MM.1S (cell line): ENCODE measurements around the gene DYNLT2.

Experiments
- EZH2 ChIP-seq: fragments of 300-600 bp; sonication (generic); optimal IDR thresholded peaks from 2 replicates; pipeline ENCODE3; 2017; ENCODE audit warnings: low read depth, mild to moderate bottlenecking, antibody characterized with exemption, low read length, mixed read lengths
- TF ChIP-seq, protein P1 (sequence below): fragments of 300-600 bp; sonication (generic); IDR thresholded peaks from 2 replicates; pipeline ENCODE4 v1.5.1; 2016; ENCODE audit warnings: antibody characterized with exemption, low read length, mixed read lengths

DNA sequence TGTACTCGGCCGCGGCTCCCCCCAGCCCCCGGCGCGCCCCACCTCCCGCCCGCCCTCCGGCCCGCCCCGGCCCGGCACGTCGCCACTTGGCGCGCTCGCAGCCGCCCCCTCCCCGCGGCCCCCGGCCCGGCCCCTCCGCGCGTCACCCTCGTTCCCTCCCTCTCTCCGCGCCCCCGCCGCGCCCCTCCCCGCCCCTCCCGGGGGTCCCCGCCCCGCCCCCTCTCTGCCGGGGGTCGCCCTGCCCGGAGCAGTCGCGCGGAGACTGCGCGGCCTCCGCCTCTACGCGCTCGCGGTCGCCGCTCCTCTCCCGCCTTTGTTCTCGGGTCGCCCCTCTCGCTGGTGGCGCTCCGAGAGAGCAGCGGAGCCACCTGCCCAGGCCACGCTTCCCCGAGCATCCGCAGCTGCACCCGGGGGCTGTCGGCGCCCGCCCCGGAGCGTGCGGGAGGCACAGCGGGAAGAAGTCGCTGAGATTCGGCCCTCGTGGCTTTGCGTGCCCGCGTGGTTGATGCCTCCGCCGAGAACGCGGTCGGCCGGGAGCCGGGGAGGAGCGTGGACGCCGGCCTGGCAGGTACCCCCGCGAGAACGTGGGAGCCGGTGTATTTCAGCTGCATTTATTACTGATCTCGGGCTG, 26.8 kb downstream of the DYNLT2 start, which contains the start of gene PHF10:
- TF ChIP-seq, protein P1, sequence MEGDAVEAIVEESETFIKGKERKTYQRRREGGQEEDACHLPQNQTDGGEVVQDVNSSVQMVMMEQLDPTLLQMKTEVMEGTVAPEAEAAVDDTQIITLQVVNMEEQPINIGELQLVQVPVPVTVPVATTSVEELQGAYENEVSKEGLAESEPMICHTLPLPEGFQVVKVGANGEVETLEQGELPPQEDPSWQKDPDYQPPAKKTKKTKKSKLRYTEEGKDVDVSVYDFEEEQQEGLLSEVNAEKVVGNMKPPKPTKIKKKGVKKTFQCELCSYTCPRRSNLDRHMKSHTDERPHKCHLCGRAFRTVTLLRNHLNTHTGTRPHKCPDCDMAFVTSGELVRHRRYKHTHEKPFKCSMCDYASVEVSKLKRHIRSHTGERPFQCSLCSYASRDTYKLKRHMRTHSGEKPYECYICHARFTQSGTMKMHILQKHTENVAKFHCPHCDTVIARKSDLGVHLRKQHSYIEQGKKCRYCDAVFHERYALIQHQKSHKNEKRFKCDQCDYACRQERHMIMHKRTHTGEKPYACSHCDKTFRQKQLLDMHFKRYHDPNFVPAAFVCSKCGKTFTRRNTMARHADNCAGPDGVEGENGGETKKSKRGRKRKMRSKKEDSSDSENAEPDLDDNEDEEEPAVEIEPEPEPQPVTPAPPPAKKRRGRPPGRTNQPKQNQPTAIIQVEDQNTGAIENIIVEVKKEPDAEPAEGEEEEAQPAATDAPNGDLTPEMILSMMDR, result no peak
- no peak for TF ChIP-seq EZH2
